SK-N-SH (cell line): ENCODE data around the gene VWF.

Experiments
- CTCF ChIP-seq: fragments of 200-600 bp; sonication (generic); IDR thresholded peaks from 2 replicates; pipeline ENCODE4 v1.6.1; 2017; ENCODE audit warnings: antibody characterized with exemption, mild to moderate bottlenecking, moderate library complexity
- EP300 ChIP-seq, 2 experiments: IDR thresholded peaks; 2 replicates each; pipeline versions ENCODE4 v1.4.0 to v1.6.1; 2012; ENCODE audit warnings: borderline replicate concordance in 1 of 2, low read depth in 1 of 2, low read length in 1 of 2
- IRF3 ChIP-seq: fragments of 150-350 bp; IDR thresholded peaks from 2 replicates; pipeline ENCODE4 v1.6.1; 2016; ENCODE audit warnings: mild to moderate bottlenecking, low read depth, low read length
- MAX ChIP-seq: IDR thresholded peaks from 2 replicates; pipeline ENCODE4 v1.4.0; 2012; ENCODE audit warnings: low read depth
- SMC3 ChIP-seq: IDR thresholded peaks from 2 replicates; pipeline ENCODE4 v1.6.1; 2012; ENCODE audit warnings: low read depth, low read length, improper control_type of control experiment
- TAF1 ChIP-seq: IDR thresholded peaks from 2 replicates; pipeline ENCODE4 v1.6.1; 2012; ENCODE audit warnings: low read depth, mild to moderate bottlenecking, low read length, moderate library complexity, borderline replicate concordance
- TCF12 ChIP-seq: IDR thresholded peaks from 2 replicates; pipeline ENCODE4 v1.4.0; 2012
- ZBTB33 ChIP-seq: IDR thresholded peaks from 2 replicates; pipeline ENCODE4 v1.4.0; 2012; ENCODE audit warnings: low read depth, borderline replicate concordance

GRCh38 chr12:6036509-6036908 lies 88.0 kb downstream of the VWF start:
- no peak for TF ChIP-seq TCF12
- no peak for TF ChIP-seq CTCF
- TF ChIP-seq EP300 (IDR thresholded peaks at IDR 0.05; ENCODE audit: borderline replicate concordance in 1 of 2, low read depth in 1 of 2, low read length in 1 of 2), result no peak
- no peak for TF ChIP-seq TAF1
- TF ChIP-seq IRF3, result no peak
- TF ChIP-seq ZBTB33, result no peak
- no peak for TF ChIP-seq SMC3
- no peak for TF ChIP-seq MAX
